Measurements from ENCODE around the gene SARS1. TPM values are rescaled to one million over a fixed set of nuclear protein-coding genes. Genes with fewer than 3 reads are reported as not detected.
A peak's percentile ranks its signal among the peaks of the same experiment; 100 is the strongest.

Gene SARS1
- total and polyA plus RNA-seq, 7 donors = 100 to 160 (median 135) TPM

- H3K27me3 ChIP-seq = no peaks in the 10 kb centered on the region
- WGBS, 2 donors = 84 to 93% methylated on average over 33 of the region's 33 CpGs
- intact Hi-C loops (cut with DNase I) = no loop called here
- peak; percentile 69 for DNase-seq
- H3K4me3 ChIP-seq = peak overlapping the region; percentile 34 to 85 (median 66)
- no peaks in the 10 kb centered on the region for H3K36me3 ChIP-seq
- peaks cover 0 to 43% (median 40%) of the 10 kb centered on the region in 4 donors for H3K4me1 ChIP-seq
- H3K9me3 ChIP-seq = no peaks in the 10 kb centered on the region
- TF ChIP-seq EP300 (IDR thresholded peaks at IDR 0.05) = no peak
- TF ChIP-seq POLR2AphosphoS5 (IDR thresholded peaks at IDR 0.05) = no peak
- no peak for TF ChIP-seq POLR2A (IDR thresholded peaks at IDR 0.05)
- no peak for TF ChIP-seq CTCF (IDR thresholded peaks at IDR 0.05)
- peak overlapping the region in 2 of 4 donors; percentile 39 to 56 for H3K27ac ChIP-seq
Measured at GRCh38 chr1:109250454-109251276, 36.9 kb downstream of the SARS1 start.

GRCh38 chr1:109251277-109252166 lies 37.8 kb downstream of the SARS1 start:
- Histone ChIP-seq H3K4me1 (peaks cover 0 to 44% (median 41%) of the 10 kb centered on the region in 4 donors), H3K27ac (no peak overlapping the region), H3K9me3 (no peaks in the 10 kb centered on the region), H3K36me3 (no peaks in the 10 kb centered on the region), H3K4me3 (no peak overlapping the region), H3K27me3 (no peaks in the 10 kb centered on the region)
- intact Hi-C loops (cut with DNase I) = no loop called here
- WGBS, 2 donors = 96% methylated on average over 32 of the region's 32 CpGs
- no peak for DNase-seq
- TF ChIP-seq POLR2A (IDR thresholded peaks at IDR 0.05) = no peak
- TF ChIP-seq POLR2AphosphoS5 (IDR thresholded peaks at IDR 0.05) = no peak
- TF ChIP-seq CTCF (IDR thresholded peaks at IDR 0.05) = no peak
- no peak for TF ChIP-seq EP300 (IDR thresholded peaks at IDR 0.05)

GRCh38 chr1:109252167-109252892 lies 38.6 kb downstream of the SARS1 start:
- peaks cover 0 to 44% (median 41%) of the 10 kb centered on the region in 4 donors for H3K4me1 ChIP-seq
- 97 to 98% methylated on average over 31 of the region's 31 CpGs for WGBS, 2 donors
- intact Hi-C loops (cut with DNase I) = no loop called here

More at GRCh38 chr1:109252167-109252892, 38.6 kb downstream of the SARS1 start:
- H3K27me3 ChIP-seq = no peaks in the 10 kb centered on the region
- H3K4me3 ChIP-seq = no peak overlapping the region
- no peaks in the 10 kb centered on the region for H3K9me3 ChIP-seq
- peak overlapping the region in 2 of 4 donors; percentile 84 to 86 for H3K27ac ChIP-seq
- no peaks in the 10 kb centered on the region for H3K36me3 ChIP-seq
- DNase-seq = no peak
- TF ChIP-seq POLR2AphosphoS5 (IDR thresholded peaks at IDR 0.05) (no peak), POLR2A (IDR thresholded peaks at IDR 0.05) (no peak), EP300 (IDR thresholded peaks at IDR 0.05) (no peak), CTCF (IDR thresholded peaks at IDR 0.05) (no peak)

All from sigmoid colon (tissue), 7 donors.